HG03025 (cell line): ENCODE results near the gene RNASEL.
"Not testable (repeated sequence)": the region's sequence is repeated elsewhere in the genome, so short reads cannot be mapped to it uniquely, and the experiment has no call there.

Experiments used
- ATAC-seq: cut with Tn5 transposase; IDR thresholded peaks from one replicate; pipeline ENCODE4 v1.9.1; 2021; ENCODE audit warnings: mild to moderate bottlenecking, moderate library complexity; ENCODE audit not compliant: unreplicated experiment, low FRiP score

The RNASEL gene, protein sequence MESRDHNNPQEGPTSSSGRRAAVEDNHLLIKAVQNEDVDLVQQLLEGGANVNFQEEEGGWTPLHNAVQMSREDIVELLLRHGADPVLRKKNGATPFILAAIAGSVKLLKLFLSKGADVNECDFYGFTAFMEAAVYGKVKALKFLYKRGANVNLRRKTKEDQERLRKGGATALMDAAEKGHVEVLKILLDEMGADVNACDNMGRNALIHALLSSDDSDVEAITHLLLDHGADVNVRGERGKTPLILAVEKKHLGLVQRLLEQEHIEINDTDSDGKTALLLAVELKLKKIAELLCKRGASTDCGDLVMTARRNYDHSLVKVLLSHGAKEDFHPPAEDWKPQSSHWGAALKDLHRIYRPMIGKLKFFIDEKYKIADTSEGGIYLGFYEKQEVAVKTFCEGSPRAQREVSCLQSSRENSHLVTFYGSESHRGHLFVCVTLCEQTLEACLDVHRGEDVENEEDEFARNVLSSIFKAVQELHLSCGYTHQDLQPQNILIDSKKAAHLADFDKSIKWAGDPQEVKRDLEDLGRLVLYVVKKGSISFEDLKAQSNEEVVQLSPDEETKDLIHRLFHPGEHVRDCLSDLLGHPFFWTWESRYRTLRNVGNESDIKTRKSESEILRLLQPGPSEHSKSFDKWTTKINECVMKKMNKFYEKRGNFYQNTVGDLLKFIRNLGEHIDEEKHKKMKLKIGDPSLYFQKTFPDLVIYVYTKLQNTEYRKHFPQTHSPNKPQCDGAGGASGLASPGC

DNA sequence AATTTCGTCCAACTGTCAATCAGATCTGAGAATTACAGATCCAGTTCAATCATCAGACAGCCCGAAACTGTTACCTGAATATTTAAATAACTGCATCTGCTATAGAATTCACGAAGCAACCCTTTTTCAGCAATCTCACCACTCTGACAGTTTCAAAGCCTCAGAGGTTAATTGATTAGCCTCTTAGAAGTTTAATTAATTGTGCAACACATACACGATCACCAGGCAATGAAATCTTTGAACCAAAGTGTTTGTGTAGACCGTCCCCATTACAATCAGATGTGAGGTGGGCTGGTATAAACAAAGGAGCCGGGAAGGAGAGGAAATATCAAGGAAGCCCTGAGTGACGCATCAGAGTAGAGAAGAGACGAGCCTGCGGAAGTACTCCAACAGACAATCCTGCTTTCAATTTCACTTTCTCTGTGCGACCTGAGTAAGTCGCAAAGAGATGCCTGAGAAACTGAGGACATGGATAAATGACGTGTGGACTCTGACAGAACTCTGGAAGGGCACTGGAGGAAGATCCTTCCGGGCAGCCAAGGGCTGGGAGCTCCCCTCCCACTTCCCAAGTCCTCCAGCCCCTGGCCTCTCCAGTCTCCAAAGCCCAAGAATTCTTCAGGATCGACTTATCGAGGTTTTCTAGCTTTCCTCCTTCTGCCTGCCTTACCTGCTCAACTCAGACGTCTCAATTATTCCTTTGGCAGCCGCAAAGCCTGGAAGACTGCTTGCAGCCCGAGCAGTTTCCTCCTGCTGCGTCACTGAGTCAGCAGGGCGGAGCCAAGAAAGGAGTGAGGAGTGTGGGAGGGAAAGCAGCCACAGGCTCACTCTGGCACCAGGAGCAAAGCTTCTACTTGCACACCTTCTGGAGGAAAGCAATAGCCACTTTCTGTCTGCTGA lies at the start of gene RNASEL:
TSS of gene RNASEL (minus strand) at position 757 of the 897 bp plus-strand sequence. CDS start 2,450 bp downstream, outside the sequence.
- peak; percentile 77 for ATAC-seq

DNA sequence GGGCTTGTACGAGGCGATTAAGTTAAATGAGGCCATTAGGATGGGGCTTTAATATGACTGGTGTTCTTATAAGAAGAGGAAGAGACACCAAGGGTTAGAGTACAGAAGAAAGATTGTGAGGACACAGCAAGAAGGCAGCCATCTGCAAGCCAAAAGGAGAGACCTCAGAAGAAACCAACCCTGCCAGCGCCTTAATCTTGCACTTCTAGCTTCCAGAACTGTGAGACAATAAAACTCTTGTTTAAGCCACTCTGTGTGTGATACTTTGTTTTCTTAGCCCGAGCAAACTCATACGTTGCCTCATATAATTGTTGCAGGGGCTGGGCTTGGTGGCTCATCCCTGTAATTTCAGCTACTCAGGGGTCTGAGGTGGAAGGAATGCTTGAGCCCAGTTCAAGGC lies 48.7 kb upstream of the RNASEL start:
- ATAC-seq, result no peak

DNA sequence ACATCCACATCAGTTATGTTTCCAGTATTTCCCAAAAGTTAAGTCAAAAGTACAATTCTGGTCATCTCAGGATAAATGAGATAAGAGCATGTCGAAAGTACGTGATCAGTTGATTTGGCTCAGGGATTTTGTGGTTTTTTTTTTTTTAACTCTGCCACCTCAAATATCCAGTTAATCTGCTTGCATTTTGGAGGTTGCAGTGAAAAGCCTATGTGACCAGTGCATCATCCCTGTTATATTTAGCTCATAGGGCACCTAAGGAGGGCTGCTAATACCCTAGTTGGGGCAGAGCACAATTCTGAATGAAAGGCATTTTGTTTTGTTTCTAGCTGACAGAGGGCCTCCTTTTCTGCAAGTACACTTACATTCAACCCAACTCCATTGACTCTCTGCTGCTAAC lies 46.8 kb upstream of the RNASEL start:
- no peak for ATAC-seq

DNA sequence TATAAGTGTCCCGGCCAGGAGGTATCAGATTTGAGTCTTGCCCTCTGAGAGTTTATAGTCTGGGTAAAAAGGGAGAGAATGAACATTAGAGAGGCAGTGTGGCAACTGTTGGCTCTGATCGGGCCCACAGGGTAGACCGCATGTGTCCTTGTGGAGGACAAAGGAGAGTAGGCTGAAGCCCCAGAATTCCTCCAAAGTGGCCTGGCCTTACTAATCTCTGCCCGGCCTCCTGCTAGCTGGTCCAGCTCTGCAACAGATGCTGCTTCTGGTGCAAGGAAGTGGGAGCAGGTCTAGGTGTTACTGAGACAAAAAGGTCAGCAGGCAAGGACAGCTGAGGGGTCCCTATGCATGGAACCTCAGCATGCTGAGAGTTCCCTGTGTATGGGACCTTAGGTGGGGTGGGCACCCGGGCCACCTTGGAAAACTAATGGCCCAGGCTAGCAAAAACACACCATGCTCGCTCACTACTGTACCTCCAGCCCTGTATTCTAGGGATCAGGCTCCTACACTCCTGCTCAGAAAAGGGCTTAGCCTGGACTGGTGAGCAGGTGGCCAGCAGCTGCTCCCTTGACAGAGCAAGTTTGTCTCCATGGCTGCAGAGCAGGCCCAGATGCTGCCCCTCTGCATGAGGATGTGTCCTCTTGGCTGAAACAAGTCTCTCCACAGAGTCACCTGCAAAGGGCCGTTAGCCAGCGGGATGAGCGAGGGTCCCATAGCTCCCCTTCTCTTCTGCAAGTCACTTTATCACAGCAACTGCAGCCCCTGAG lies 45.4 kb upstream of the RNASEL start:
- ATAC-seq, result no peak

DNA sequence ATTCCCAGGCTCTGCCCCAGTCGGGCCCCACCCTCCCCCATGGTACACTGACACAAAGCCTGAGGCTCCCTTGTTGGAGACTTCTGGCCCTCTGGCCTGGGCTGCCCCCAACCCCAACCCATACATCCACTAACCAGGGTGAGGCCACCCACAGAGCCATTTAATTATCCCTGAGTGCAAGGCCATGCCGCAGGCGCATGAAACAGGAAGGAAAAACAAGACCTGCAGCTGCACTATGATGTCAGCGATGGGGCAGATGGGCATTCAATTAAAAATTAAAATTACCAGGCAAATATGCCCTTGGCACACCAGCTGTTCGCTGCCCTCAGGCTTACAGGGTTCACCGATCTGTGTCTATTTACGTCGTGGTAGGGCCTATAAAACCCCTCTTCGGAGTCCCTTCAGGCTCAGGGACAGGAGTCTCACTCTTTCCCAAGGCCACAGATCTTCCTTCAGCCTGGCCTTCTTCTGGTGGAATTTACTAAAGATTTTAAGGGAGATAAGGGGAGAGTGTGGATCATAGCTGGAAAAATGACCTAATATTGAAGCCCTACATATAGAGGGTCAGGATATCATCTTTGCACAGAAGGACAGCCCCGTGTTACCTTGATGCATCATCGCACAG lies 44.7 kb upstream of the RNASEL start:
- ATAC-seq, result no peak

DNA sequence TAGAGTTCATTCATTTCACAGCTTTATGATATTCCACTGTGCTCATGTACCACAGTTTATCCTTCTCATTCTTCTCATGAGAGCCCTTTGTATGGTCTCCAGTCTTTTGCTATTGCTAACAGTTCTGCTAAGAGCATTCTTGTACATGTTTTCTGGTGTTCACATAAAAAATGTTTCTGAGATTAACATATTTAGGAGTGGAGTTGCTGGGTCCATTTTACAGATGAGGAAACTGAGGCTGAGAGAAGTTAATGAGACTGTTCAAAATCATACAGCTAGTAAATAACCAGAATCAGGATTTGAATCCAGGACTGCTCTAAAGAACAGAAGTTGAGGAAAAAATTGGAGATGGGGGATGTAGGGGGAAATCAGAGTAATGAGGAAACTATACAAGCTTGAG lies 44.0 kb upstream of the RNASEL start:
- ATAC-seq, result no peak

DNA sequence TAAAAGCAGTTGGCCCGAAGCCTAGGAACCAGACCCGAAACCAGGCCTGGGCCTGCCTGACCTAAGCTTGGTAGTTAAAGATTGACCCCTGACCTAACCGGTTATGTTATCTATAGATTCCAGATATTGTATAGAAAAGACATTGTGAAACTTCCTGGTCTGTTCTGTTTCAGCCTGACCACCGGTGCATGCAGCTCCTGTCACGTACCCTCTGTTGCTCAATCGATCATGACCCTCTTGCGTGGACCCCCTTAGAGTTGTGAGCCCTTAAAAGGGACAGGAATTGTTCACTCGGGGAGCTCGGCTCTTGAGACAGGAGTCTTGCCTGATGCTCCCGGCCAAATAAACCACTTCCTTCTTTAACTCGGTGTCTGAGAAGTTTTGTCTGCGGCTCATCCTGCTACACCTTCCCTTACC lies 43.4 kb upstream of the RNASEL start:
- ATAC-seq, result not testable (repeated sequence)

DNA sequence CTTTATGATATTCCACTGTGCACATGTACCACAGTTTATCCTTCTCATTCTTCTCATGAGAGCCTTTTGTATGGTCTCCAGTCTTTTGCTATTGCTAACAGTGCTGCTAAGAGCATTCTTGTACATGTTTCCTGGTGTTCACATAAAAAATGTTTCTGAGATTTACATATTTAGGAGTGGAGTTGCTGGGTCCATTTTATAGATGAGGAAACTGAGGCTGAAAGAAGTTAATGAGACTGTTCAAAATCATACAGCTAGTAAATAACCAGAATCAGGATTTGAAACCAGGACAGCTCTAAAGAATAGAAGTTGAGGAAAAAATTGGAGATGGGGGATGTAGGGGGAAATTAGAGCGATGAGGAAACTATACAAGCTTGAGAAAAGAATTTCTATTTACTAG lies 42.9 kb upstream of the RNASEL start:
- ATAC-seq, result no peak

DNA sequence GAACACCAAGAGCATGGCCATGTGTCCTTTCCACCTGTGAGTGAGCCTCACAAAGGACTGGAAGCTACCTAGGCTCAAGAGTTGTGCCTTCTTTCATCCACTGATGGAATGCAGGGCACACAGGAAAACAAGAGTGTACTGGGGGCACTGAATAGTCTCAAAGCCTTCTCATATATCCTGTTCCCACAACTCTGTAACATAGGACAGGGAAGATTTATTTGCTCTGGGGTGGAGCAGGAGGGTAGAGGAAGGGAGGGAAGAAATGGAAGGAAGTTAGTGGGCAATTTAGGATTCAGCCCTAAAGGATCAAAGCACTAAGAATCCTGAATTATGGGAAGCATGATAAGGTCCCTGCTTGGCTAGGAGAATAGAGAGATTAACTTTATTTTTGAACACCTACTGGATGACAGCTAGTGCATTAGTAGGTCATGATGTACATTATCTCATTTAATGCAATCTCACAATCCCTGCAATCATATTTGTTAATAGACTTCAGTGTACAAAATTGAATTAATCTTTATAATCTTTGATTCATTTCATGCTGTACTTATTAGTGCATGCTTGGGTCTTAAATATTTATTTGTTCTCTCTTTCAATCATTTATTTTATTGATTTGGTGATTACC lies 42.1 kb upstream of the RNASEL start:
- ATAC-seq, result no peak

DNA sequence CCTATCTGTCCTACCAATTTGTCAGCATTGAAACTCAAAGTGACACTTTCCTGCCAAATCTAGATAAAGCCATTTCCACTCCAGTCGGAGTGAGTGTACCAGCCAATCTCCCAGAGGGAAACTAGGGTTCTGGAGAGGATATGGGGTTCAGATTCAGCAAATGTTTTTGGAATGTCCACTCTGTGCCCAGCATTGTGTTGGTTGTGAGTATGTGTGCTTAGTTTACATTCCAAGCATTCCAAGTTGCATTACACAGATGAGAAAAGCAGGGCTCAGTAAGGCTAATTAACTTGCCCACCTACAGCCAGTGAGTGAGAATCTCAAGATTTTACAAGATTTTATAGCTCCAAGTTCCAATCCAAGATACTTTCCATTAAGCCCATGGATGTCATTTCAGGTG lies 41.5 kb upstream of the RNASEL start:
- ATAC-seq, result no peak

DNA sequence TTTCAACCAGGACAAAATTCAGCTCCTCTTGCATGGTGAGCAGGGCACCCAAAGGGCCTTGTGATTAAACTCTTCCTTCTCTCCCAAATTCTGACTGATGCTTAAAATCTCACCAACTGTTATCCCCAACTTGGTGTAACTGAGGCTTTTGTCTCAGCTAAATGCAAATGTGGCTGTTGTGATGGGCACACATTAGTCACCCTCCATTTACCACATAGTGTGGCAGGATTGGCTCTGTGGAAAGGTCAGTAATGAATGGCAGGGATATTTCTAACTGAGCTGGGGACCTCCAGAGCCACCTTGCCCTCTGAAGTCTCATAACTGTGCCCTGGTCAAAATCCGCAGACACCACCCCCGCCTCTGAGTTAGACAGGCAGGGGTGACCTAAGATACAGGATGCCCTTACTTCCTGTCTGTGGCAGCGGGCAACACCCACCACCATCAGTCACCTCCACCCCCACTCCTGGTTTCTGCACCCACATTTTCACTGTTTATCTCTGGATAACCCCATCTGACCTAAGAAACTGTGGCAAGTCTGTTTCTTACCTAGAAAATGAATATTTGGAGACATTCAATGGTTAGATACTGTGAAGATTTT lies 40.5 kb upstream of the RNASEL start:
- no peak for ATAC-seq

DNA sequence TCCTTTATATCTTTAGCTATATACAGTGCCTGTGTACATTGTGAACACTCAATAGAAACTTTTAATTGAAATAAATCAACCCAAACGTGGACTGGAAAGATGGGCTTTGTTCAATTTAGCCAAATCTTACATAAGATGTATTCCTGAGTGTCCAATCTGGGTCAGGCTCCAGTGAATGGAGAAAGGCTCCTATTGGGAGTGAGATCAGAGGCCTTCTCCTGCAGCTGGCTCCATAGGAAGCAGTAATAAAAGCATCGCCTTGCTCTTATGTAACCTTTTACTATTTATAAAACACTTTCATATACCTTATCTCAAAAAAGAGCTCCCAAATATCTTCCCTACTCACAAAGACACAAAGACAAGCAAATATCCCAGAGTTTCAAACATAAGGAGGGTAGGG lies 40.0 kb upstream of the RNASEL start:
- no peak for ATAC-seq

DNA sequence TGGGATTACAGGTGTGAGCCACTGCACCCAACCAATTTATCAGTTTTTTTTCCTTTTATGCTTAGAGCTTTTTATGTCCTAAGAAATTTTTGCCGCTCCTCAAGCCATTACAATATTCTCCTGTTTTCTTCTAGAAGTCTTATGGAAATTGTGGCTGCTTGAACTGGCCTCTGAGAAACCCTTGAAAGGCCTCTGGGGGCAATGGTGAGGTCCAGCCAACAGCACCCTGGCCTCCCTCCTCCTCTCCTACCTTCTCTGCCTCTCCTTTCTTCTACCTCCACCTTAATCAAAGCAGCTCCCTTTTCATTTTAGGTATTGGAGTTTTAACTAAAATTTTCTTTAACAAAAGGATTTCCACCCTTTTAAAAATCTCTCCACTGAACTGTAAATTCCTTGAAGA lies 39.6 kb upstream of the RNASEL start:
- ATAC-seq, result no peak

DNA sequence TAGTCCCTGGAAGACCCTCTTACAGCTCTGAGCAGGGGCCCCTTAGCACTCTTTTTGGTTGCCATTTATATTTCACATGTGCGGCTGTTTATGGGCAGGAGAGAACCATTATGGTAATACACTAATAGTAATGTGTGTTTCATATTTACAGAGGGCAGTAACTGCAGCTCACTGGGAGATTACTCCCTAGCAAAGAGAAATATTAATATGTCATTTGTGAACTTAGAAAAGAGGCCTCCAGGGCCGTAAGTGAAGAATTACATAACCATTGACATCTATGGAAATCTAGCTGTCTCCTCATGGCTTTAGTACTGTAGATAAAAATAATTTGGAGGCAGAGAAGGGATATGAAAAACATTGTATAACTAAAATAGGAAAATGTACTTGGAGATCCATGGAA lies 38.6 kb upstream of the RNASEL start:
- no peak for ATAC-seq

DNA sequence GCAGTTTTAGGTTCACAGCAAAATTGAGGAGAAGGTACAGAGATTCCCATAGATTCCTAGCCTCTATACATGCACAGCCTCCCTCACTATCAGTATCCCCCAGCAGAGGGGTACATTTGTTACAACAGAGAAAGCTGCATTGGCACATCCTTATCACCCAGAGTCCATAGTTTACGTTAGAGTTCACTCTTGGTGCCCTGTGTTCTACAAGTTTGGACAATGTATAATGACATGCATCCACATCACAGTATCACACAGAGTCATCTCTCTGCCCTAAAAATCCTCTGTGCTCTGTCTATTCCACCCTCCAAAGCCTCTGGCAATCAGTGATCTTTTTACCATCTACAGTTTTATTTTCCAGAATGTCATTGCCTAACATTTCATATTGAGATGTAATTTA lies 37.5 kb upstream of the RNASEL start:
- ATAC-seq, result no peak

DNA sequence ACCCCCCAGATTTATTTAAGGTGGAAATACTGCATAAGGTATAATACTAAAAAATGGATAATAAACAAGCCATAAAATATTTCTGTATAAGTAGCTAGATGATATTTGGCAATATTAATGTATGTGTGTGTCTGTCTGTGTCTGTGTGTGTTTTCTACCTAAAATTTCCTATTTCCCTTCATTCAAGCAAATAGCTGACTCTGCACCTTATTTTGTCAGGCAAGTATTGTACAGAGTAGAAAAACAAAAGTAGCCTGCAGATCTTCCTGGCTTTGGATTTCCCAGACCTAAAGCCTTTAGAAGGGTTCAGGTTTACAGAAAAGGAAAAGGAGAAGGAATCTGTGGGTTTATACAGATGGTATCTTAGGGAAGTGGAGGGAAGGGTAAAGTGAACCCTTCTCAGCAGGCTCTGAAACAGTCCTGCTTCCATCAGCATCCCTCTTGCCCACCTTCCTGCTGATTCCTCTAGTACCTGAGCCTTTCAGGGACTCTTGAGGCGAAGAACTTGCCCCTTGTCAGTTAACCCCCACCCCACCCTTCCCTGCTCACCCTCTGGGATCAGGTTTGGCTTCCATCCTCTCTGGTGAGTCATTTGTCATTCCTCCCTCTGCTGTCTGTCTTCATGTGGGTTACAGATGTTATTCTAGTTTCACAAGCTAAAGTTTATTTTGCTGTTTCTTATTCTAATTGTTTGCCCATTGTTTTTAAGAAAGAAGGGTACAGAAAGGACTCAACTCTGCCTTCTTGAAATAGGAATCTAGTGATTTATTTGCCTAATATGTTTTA lies 36.9 kb upstream of the RNASEL start:
- ATAC-seq, result no peak

DNA sequence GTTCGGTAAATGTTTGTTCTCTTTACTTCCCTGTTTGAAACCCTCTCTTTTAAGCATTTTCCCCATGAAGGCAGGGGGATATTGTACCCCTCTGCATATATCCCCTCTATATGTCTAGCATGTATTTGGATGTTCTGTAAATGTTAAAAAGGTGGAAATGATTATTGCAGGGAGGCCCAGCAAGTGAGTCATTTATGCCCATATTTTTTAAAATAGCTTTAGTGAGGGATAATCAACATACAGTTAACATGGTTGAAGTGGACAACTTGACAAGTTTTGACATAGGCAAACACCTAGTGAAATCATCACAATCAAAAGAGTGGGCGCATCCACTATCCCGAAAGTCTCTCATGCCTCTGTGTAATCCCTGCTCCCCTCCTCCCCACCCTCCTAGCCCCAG lies 36.0 kb upstream of the RNASEL start:
- no peak for ATAC-seq

DNA sequence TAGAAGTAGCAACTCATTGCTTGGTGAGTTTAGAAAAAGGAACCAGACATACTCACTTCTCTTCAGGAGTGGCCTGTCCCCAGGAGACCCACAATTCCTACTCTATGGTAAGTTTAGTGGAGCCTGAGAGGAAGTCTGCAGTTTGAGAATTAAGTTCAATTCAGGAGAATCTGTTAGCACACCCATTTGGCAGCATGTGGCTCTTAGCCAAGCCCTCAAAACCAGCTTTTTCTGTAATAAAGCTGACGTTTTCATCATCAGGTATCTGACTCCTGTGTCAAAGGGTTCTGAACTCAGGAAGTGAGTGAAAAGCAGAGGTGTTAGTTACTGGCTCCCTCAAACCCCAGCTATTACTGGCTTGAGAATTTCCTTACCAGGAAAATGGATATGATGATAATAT lies 35.5 kb upstream of the RNASEL start:
- ATAC-seq, result no peak
